GM13977 (cell line): ENCODE data around the gene RGS3.

Experiments used
- DNase-seq: peaks from one replicate; pipeline ENCODE4 v3.0.0; 2012; ENCODE audit warnings: low spot score
- in situ Hi-C: fragments of 300-500 bp; cut with MboI; formaldehyde crosslinking; loops from one replicate; pipeline ENCODE4 v1.12.0; 2022; ENCODE audit warnings: low sequenced_read_pairs, low pct_unique_long_range_greater_than_20kb, mixed read lengths, inconsistent platforms; ENCODE audit not compliant: unreplicated experiment
- TF ChIP-seq, protein P1 (sequence below): IDR thresholded peaks from 2 replicates; pipeline ENCODE4 v1.5.1; 2012; ENCODE audit warnings: mild to moderate bottlenecking, control low read depth; ENCODE audit not compliant: insufficient read depth; ENCODE audit errors: extremely low read depth, missing control alignments

RGS3 gene

DNA sequence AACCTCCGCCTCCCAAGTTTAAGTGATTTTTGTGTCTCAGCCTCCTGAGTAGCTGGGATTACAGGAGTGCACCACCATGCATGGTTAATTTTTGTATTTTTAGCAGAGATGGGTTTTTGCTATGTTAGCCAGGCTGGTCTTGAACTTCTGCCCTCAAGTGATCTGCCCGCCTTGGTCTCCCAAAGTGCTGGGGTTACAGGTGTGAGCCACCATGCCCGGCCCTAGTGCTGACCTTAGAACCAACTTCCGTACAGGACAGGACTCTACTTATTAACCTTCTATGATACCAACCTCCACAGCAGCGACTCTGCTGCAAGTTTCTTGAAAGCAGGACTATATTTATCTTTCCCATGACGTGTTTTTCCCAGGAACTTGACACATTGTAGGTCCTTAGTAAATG, 176.9 kb downstream of the RGS3 start:
- in situ Hi-C loops = no loop called here
- TF ChIP-seq, protein P1, sequence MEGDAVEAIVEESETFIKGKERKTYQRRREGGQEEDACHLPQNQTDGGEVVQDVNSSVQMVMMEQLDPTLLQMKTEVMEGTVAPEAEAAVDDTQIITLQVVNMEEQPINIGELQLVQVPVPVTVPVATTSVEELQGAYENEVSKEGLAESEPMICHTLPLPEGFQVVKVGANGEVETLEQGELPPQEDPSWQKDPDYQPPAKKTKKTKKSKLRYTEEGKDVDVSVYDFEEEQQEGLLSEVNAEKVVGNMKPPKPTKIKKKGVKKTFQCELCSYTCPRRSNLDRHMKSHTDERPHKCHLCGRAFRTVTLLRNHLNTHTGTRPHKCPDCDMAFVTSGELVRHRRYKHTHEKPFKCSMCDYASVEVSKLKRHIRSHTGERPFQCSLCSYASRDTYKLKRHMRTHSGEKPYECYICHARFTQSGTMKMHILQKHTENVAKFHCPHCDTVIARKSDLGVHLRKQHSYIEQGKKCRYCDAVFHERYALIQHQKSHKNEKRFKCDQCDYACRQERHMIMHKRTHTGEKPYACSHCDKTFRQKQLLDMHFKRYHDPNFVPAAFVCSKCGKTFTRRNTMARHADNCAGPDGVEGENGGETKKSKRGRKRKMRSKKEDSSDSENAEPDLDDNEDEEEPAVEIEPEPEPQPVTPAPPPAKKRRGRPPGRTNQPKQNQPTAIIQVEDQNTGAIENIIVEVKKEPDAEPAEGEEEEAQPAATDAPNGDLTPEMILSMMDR = no peak
- DNase-seq = no peak

DNA sequence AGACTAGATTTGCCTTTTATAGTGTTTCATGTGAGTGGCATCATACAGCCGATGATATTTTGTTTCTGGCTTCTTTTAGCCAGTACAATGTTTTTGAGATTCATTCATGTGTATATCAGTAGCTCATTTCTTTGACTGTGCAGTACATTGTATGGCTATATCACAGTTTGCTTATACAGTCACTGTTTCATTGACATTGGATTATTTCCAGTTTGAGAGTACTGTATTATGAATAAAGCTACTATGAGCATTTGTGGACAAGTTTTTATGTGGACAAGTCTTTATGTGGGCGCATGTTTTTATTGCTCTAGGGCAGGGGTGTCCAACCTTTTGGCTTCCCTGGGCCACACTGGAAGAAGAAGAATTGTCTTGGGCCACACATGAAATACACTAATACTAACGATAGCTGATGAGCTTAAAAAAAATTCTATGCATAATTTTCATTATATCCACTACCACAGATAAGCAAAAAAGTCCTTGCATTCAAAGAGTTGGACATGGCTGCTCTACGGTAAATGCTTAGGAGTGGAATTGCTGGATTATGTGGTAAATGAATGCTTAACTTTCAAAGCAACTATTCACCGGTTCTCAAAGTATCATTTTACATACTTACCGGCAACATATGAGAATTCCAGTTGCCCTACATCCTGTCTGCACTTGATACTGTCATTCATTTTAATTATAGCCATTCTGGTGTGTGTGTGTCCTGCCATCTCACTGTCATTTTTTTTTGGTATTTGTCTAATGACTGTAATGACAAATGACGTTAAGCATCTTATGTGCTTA, 177.8 kb downstream of the RGS3 start:
- TF ChIP-seq, protein P1 = no peak
- in situ Hi-C loops = no loop called here
- DNase-seq = no peak

DNA sequence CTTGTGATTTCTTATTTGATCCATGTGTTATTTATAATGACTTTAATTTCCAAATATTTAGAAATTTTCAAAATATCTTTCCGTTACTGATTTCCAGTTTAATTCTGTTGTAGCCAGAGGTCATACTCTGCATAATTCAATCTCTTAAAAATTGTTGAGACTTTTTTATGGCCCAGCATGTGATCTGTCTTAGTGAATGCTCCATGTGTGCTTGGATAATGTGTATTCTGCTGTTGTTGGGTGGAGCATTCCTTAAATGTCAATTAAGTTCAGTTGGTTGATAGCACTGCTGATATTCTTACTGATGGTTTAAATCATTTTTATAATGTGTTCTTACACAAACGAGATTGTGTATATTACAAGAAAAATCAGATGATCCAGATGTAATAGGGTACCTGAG, 180.8 kb downstream of the RGS3 start:
- in situ Hi-C loops = no loop called here
- no peak for DNase-seq
- TF ChIP-seq, protein P1 = no peak

- in situ Hi-C loops = no loop called here
- TF ChIP-seq, protein P1 = no peak
- no peak for DNase-seq
These were observed 181.9 kb downstream of the RGS3 start for GRCh38 chr9:113645227-113645977.

GRCh38 chr9:113645978-113646253, 182.4 kb downstream of the RGS3 start:
- DNase-seq = no peak
- TF ChIP-seq, protein P1 = no peak
- in situ Hi-C loops = no loop called here

GRCh38 chr9:113646491-113646890, 183.0 kb downstream of the RGS3 start:
- DNase-seq = no peak
- TF ChIP-seq, protein P1 = no peak
- in situ Hi-C loops = no loop called here
